Mesenchymal stem cell (in vitro differentiated cells and primary cell): ENCODE measurements around the gene BABAM1.
A peak's percentile ranks its signal among the peaks of the same experiment; 100 is the strongest.

Experiments
- DNase-seq: peaks from one replicate; pipeline ENCODE4 v3.0.0-alpha.2; 2013
- H2AFZ ChIP-seq: one replicate; pipeline ENCODE4 v1.6.1; 2013; ENCODE audit warnings: low read depth, mild to moderate bottlenecking, control low read depth, inconsistent platforms, low read length, moderate library complexity
- H2AK5ac ChIP-seq: 2 replicates; pipeline ENCODE4 v1.6.1; 2013; ENCODE audit warnings: low read length, moderate library complexity, mild to moderate bottlenecking, inconsistent platforms; ENCODE audit not compliant: severe bottlenecking
- H2BK120ac ChIP-seq: one replicate; pipeline ENCODE4 v1.6.1; 2013; ENCODE audit warnings: low read depth, mild to moderate bottlenecking, inconsistent platforms, low read length, moderate library complexity
- H2BK12ac ChIP-seq, 2 experiments: one replicate each; pipeline ENCODE4 v1.6.1; 2013; ENCODE audit warnings: inconsistent platforms in 2 of 2, low read length in 2 of 2, mild to moderate bottlenecking in 2 of 2, moderate library complexity in 2 of 2, control low read depth in 1 of 2
- H2BK15ac ChIP-seq: one replicate; pipeline ENCODE4 v1.6.1; 2013; ENCODE audit warnings: mild to moderate bottlenecking, low read depth, inconsistent platforms; ENCODE audit not compliant: poor library complexity, severe bottlenecking
- H2BK5ac ChIP-seq: 2 replicates; pipeline ENCODE4 v1.6.1; 2013; ENCODE audit warnings: low read depth, mild to moderate bottlenecking, low read length, control low read depth, inconsistent platforms; ENCODE audit not compliant: poor library complexity, severe bottlenecking
- H3K14ac ChIP-seq, 2 experiments: one replicate each; pipeline ENCODE4 v1.6.1; 2013; ENCODE audit warnings: inconsistent platforms in 2 of 2, low read length in 2 of 2, control low read depth in 1 of 2, mild to moderate bottlenecking in 1 of 2, moderate library complexity in 1 of 2
- H3K18ac ChIP-seq, 2 experiments: one replicate each; pipeline ENCODE4 v1.6.1; 2013; ENCODE audit warnings: inconsistent platforms in 2 of 2, low read length in 2 of 2, control low read depth in 1 of 2, low read depth in 1 of 2, mild to moderate bottlenecking in 1 of 2
- H3K23ac ChIP-seq, 2 experiments: one replicate each; pipeline ENCODE4 v1.6.1; 2013; ENCODE audit warnings: inconsistent platforms in 2 of 2, low read length in 2 of 2, mild to moderate bottlenecking in 2 of 2, moderate library complexity in 2 of 2, control low read depth in 1 of 2
- H3K27ac ChIP-seq: 2 replicates; pipeline ENCODE4 v1.5.1; 2013; ENCODE audit warnings: mild to moderate bottlenecking, moderate library complexity, low read length, control low read depth, inconsistent platforms; ENCODE audit not compliant: poor library complexity, severe bottlenecking
- H3K27me3 ChIP-seq, 2 experiments: 2 replicates each; pipeline versions ENCODE4 v1.6.1 to v1.7.0; 2013; ENCODE audit warnings: low read length in 2 of 2, mild to moderate bottlenecking in 2 of 2, moderate library complexity in 2 of 2, control low read depth in 1 of 2, inconsistent platforms in 1 of 2; ENCODE audit not compliant: control insufficient read depth in 1 of 2, insufficient read depth in 1 of 2
- H3K36me3 ChIP-seq, 2 experiments: 2 replicates each; pipeline versions ENCODE4 v1.6.1 to v1.7.0; 2013; ENCODE audit warnings: low read length in 2 of 2, control low read depth in 1 of 2, inconsistent platforms in 1 of 2, low read depth in 1 of 2, mild to moderate bottlenecking in 1 of 2; ENCODE audit not compliant: insufficient read depth in 2 of 2, control insufficient read depth in 1 of 2
- H3K4ac ChIP-seq, 2 experiments: one replicate each; pipeline ENCODE4 v1.6.1; 2013; ENCODE audit warnings: inconsistent platforms in 2 of 2, low read length in 2 of 2, mild to moderate bottlenecking in 2 of 2, moderate library complexity in 2 of 2, control low read depth in 1 of 2, low read depth in 1 of 2
- H3K4me1 ChIP-seq: 2 replicates; pipeline ENCODE4 v1.6.1; 2013; ENCODE audit warnings: low read depth, low read length, control low read depth; ENCODE audit not compliant: control insufficient read depth, insufficient read depth
- H3K4me2 ChIP-seq: 2 replicates; pipeline ENCODE4 v1.6.1; 2013; ENCODE audit warnings: low read length, mild to moderate bottlenecking, inconsistent platforms; ENCODE audit not compliant: poor library complexity, severe bottlenecking
- H3K4me3 ChIP-seq, 2 experiments: 2 replicates each; pipeline versions ENCODE4 v1.5.1 to v1.7.0; 2013; ENCODE audit warnings: low read length in 2 of 2, mild to moderate bottlenecking in 2 of 2, control low read depth in 1 of 2, low read depth in 1 of 2; ENCODE audit not compliant: insufficient read depth in 1 of 2
- H3K79me1 ChIP-seq: replicated peaks from 2 replicates; pipeline ENCODE4 v1.6.1; 2013; ENCODE audit warnings: mild to moderate bottlenecking, control low read depth, low read length, inconsistent platforms; ENCODE audit not compliant: poor library complexity, severe bottlenecking
- H3K9ac ChIP-seq: 2 replicates; pipeline ENCODE4 v1.7.0; 2013; ENCODE audit warnings: mild to moderate bottlenecking, low read length, moderate library complexity
- H3K9me3 ChIP-seq: 2 replicates; pipeline ENCODE4 v1.7.0; 2013; ENCODE audit warnings: mild to moderate bottlenecking, low read length; ENCODE audit not compliant: control insufficient read depth
- H4K8ac ChIP-seq: one replicate; pipeline ENCODE4 v1.6.1; 2013; ENCODE audit warnings: inconsistent platforms, mild to moderate bottlenecking, low read length, moderate library complexity
- H4K91ac ChIP-seq: one replicate; pipeline ENCODE4 v1.6.1; 2013; ENCODE audit warnings: mild to moderate bottlenecking, low read length, inconsistent platforms
- WGBS: methylation state at CpG from one replicate; pipeline ENCODE4 v1.1.7; 2013; ENCODE audit warnings: mixed read lengths; 5-methylcytosine and 5-hydroxymethylcytosine counted together

BABAM1 gene

DNA sequence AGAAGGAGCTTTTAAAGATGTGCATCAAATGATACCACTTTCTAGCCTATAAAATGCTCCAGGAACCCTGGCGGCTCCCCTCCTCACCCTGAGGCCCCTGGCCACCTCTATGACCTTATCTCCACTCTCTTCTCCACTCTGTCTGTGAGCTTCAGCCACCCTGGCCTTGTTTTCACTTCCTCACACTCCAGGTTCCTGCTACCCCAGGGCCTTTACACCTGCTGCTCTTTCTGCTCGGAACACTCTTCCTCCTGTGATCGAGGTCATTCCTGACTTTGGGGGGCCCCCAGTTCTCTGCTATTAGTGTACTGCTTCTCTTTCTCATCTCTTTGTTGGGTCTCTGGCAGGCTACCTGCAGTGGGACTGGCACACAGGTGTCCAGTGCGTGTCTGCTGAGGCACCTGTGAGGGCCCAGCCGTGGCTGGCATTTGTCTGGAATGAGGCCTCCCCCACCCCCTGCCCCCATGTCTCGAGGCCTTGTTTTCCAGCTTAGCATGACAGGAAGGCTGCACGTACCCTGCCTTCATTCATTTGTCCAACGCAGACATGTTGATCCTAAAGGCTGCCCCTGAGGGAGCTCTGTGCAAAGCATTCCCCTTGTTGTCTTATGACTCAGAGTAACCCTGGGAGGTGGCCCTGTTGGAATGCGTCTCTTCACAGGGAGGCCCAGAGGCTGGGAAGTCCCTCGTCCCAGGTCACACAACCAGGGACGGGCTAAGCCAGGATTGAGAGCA lies 44.4 kb downstream of the BABAM1 start:
- Histone ChIP-seq H3K4me3 (peak overlapping the region in 1 of 2 experiments; percentile 12), H3K36me3 (peaks cover 25 to 38% of the 10 kb centered on the region in 2 experiments), H3K9ac (peak overlapping the region; percentile 42), H3K4me2 (peak overlapping the region; percentile 14), H2BK120ac (no peak overlapping the region), H3K18ac (peak overlapping the region in 1 of 2 experiments; percentile 29), H4K91ac (no peak overlapping the region), H3K79me1 (peaks cover 31% of the 10 kb centered on the region), H2AK5ac (peak overlapping the region; percentile 17), H3K27ac (peak overlapping the region; percentile 69), H2BK12ac (no peak overlapping the region), H3K27me3 (no peaks in the 10 kb centered on the region), H3K14ac (no peak overlapping the region), H3K4ac (peak overlapping the region in 1 of 2 experiments; percentile 34), H2BK15ac (no peak overlapping the region), H3K23ac (peak overlapping the region in 1 of 2 experiments; percentile 28), H3K9me3 (no peaks in the 10 kb centered on the region), H3K4me1 (peaks cover 30% of the 10 kb centered on the region), H4K8ac (no peak overlapping the region), H2BK5ac (no peak overlapping the region), H2AFZ (no peak overlapping the region)
- peak; percentile 90 for DNase-seq
- WGBS: 47% methylated on average over 11 of the region's 11 CpGs

DNA sequence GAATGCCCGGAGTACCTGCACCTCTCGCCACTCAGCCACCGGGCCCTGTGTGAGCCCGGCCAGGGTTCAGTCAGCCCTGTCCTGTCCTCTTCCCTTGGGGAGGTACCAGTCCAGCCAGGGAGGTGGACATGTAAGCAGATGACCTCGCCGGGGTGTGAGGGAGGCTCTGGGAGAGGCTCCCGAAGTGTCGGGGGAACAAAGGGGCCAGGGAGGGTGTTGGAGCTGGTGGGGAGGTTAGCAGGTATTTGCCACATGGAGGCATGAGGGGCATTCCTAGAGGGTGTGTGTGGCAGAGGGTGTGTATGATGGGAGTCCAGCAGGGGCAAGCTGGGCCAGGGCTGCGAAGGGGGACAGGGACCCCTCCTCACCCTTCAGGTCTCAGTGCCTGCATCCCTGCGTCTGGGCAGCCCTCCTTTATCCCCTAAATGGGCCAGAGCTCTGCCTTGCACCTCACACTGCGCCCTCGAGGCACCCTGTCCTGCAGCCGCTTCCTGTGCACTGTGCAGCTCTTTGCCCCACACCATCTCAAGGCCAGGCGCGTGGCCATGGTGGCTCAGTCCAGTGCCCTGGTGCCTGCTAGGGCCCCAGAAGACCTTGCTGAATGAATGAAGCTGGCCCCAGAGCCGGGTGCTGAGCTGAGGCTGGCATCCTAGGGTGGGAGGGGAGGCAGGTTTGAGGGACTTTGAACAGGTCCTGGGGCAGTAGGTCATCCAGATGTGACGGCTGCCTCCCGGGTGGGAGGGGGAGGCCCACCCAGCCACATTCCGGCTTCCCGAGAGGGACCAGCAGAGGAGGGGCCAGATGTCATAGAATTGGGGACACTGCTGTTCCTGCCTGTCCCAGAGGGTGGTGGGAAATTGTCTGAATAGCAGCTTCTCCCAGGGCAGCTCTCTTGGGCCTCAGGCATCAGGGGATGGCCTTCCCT lies 45.2 kb downstream of the BABAM1 start:
- Histone ChIP-seq H4K8ac (no peak overlapping the region), H3K27me3 (no peaks in the 10 kb centered on the region), H4K91ac (peak overlapping the region; percentile 15), H2BK120ac (no peak overlapping the region), H3K27ac (peak overlapping the region; percentile 69), H3K23ac (peak overlapping the region in 1 of 2 experiments; percentile 6), H2BK5ac (no peak overlapping the region), H2AFZ (no peak overlapping the region), H2BK12ac (peak overlapping the region in 1 of 2 experiments; percentile 17), H3K79me1 (peaks cover 29% of the 10 kb centered on the region), H3K4me1 (peaks cover 30% of the 10 kb centered on the region), H3K18ac (peak overlapping the region in 1 of 2 experiments; percentile 29), H2BK15ac (no peak overlapping the region), H3K14ac (no peak overlapping the region), H3K4me2 (peak overlapping the region; percentile 14), H3K9me3 (no peaks in the 10 kb centered on the region), H3K4ac (peak overlapping the region in 1 of 2 experiments; percentile 34), H3K4me3 (peak overlapping the region in 1 of 2 experiments; percentile 12), H3K9ac (peak overlapping the region; percentile 42), H3K36me3 (peaks cover 25 to 45% of the 10 kb centered on the region in 2 experiments), H2AK5ac (peak overlapping the region; percentile 13)
- DNase-seq: no peak
- WGBS: 85% methylated on average over 20 of the region's 20 CpGs

DNA sequence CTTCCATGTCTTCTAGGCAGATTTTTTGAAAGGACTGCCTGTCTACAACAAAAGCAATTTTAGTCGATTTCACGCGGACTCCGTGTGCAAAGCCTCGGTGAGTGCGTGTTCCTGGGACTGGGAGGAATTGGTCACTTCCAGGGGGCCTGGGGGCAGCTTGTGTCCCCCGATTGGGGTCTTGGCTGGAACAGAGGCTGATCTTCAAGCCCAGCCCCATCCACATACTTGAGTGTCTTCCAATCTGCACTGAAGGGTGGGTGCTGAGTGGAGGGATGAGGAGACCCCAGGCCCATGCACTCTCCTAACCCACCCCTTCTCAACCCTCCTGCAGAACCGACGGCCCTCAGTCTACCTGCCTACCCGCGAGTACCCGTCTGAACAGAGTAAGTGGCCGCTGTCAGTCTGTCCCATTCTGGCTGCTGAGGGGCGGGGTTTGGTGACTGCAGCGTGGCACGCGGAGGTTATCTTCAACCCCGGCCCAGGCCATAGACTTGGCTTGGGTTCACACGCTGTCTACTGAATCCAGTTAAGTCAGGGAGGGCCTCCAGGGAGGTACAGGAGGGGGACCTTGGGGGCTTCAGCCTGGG lies 46.9 kb downstream of the BABAM1 start:
- Histone ChIP-seq H3K4me3 (no peak overlapping the region), H3K4me1 (peaks cover 28% of the 10 kb centered on the region), H2AK5ac (no peak overlapping the region), H3K23ac (no peak overlapping the region), H3K9ac (no peak overlapping the region), H3K9me3 (no peaks in the 10 kb centered on the region), H3K27me3 (no peaks in the 10 kb centered on the region), H2BK12ac (no peak overlapping the region), H2BK120ac (no peak overlapping the region), H2BK5ac (no peak overlapping the region), H4K91ac (no peak overlapping the region), H2BK15ac (no peak overlapping the region), H4K8ac (no peak overlapping the region), H3K4ac (no peak overlapping the region), H3K79me1 (peaks cover 29% of the 10 kb centered on the region), H3K36me3 (peaks cover 29 to 59% of the 10 kb centered on the region in 2 experiments), H3K14ac (no peak overlapping the region), H3K18ac (no peak overlapping the region), H3K27ac (no peak overlapping the region), H2AFZ (no peak overlapping the region), H3K4me2 (no peak overlapping the region)
- over 99% methylated on average over 19 of the region's 19 CpGs for WGBS
- no peak for DNase-seq
